SK-N-MC (cell line): ENCODE results near the gene CDH11.

Source experiments
- EZH2 ChIP-seq: fragments of 200-600 bp; sonication (generic); IDR thresholded peaks from one replicate; pipeline ENCODE4 v1.6.1; 2017; ENCODE audit warnings: antibody characterized with exemption
- FOXP2 ChIP-seq: optimal IDR thresholded peaks from 2 replicates; pipeline ENCODE3; 2011; ENCODE audit warnings: mild to moderate bottlenecking, moderate library complexity; ENCODE audit not compliant: insufficient read depth; ENCODE audit errors: extremely low read length, control extremely low read depth
- POLR2AphosphoS5 ChIP-seq: IDR thresholded peaks from 2 replicates; pipeline ENCODE4 v1.6.1; 2012; ENCODE audit warnings: mild to moderate bottlenecking, low read depth, low read length, borderline replicate concordance

DNA sequence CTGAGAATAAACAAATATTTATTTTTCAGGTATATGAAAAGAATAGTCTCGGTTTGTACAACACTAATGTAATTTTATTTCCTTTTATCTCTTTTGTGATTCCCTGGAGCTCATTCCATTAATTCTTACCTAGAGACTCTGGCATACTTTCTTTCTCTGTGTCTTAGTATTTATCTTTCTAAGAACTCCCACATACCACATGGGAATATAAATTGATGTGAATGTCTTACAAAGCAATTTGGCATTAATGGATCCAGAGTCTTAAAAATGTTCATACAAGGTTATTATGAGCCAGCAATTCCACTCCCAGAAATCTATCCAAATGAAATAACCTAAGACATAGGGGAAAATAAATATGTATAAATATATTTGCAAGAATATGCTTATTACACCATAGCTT is 202.7 kb downstream of the CDH11 start:
- TF ChIP-seq EZH2 (no peak), POLR2AphosphoS5 (no peak), FOXP2 (no peak)
